Endodermal cell (in vitro differentiated cells): ENCODE data around the gene TLE2. TPM values are rescaled to one million over a fixed set of nuclear protein-coding genes. Genes with fewer than 3 reads are reported as not detected.

Source experiments
- DNase-seq: peaks from one replicate; pipeline ENCODE4 v3.0.0-alpha.2; 2017
- H3K27ac ChIP-seq: 2 replicates; pipeline ENCODE4 v1.5.1; 2013; ENCODE audit warnings: mild to moderate bottlenecking, low read depth, low read length, moderate library complexity
- H3K27me3 ChIP-seq: 2 replicates; pipeline ENCODE4 v1.6.1; 2013; ENCODE audit warnings: mild to moderate bottlenecking, low read length, moderate library complexity; ENCODE audit not compliant: insufficient read depth, control insufficient read depth, poor library complexity, severe bottlenecking
- H3K36me3 ChIP-seq: 2 replicates; pipeline ENCODE4 v1.7.0; 2013; ENCODE audit warnings: mild to moderate bottlenecking, low read length, moderate library complexity; ENCODE audit not compliant: control insufficient read depth, insufficient read depth
- H3K4me1 ChIP-seq: one replicate; pipeline ENCODE4 v1.7.0; 2013; ENCODE audit warnings: low read length; ENCODE audit not compliant: control insufficient read depth, insufficient read depth
- H3K4me3 ChIP-seq: 2 replicates; pipeline ENCODE4 v1.5.1; 2013; ENCODE audit warnings: mild to moderate bottlenecking, low read length, moderate library complexity
- H3K9ac ChIP-seq: 2 replicates; pipeline ENCODE4 v1.6.1; 2013; ENCODE audit warnings: mild to moderate bottlenecking, low read length, moderate library complexity; ENCODE audit not compliant: poor library complexity, severe bottlenecking; ENCODE audit errors: extremely low read depth
- H3K9me3 ChIP-seq: 2 replicates; pipeline ENCODE4 v1.6.1; 2013; ENCODE audit warnings: mild to moderate bottlenecking, low read length, moderate library complexity; ENCODE audit not compliant: control insufficient read depth
- H3K27ac Mint-ChIP-seq: 2 replicates; pipeline ENCODE4 v1.8.0; 2020; ENCODE audit warnings: mixed read lengths
- H3K27me3 Mint-ChIP-seq: 2 replicates; pipeline ENCODE4 v1.8.0; 2021; ENCODE audit warnings: mild to moderate bottlenecking, mixed read lengths; ENCODE audit not compliant: insufficient read depth
- H3K36me3 Mint-ChIP-seq: 2 replicates; pipeline ENCODE4 v1.8.0; 2020; ENCODE audit warnings: low read depth, mixed read lengths
- H3K4me1 Mint-ChIP-seq: 2 replicates; pipeline ENCODE4 v1.8.0; 2020; ENCODE audit warnings: mixed read lengths
- H3K4me3 Mint-ChIP-seq: 2 replicates; pipeline ENCODE4 v1.8.0; 2020; ENCODE audit warnings: mild to moderate bottlenecking, moderate library complexity, mixed read lengths
- H3K9me3 Mint-ChIP-seq: 2 replicates; pipeline ENCODE4 v1.8.0; 2020; ENCODE audit warnings: mild to moderate bottlenecking, mixed read lengths
- CTCF ChIP-seq: fragments of 200-600 bp; sonication (generic); conservative IDR thresholded peaks from 2 replicates; pipeline ENCODE4 v1.5.0; 2021; ENCODE audit warnings: antibody characterized with exemption, mild to moderate bottlenecking
- WGBS, 2 experiments: methylation state at CpG; one replicate each; pipeline versions ENCODE4 v1.1.5 to v1.1.7; 2013; ENCODE audit warnings: missing lambda C conversion rate in 2 of 2, mixed read lengths in 1 of 2; ENCODE audit not compliant: insufficient coverage in 1 of 2, insufficient read length in 1 of 2; 5-methylcytosine and 5-hydroxymethylcytosine counted together
- total RNA-seq, 2 donors: library from RNA; stranded (reverse); fragmentation: NEBNext Ultra II Directional in 1 of 2; extraction: Animal tissue kit (Norgen Biotek cat#: 25700) in 1 of 2; gene quantifications; 2 replicates in 1 of 2; 3 replicates in 1 of 2; pipeline ENCODE4 v1.2.1, GENCODE V29; 2021

TLE2 gene
- total RNA-seq, 2 donors from 2014 or later, result 75.0 to 80.3 TPM

GRCh38 chr19:3068071-3068470 is 39.0 kb upstream of the TLE2 start:
- peaks cover 5% of the 10 kb centered on the region for H3K4me1 Mint-ChIP-seq
- H3K27ac Mint-ChIP-seq, result no peak overlapping the region

GRCh38 chr19:3067563-3067962 is 38.5 kb upstream of the TLE2 start:
- H3K4me3 ChIP-seq, result no peak overlapping the region
- Mint-ChIP-seq H3K4me1 (peaks cover 7% of the 10 kb centered on the region), H3K9me3 (no peaks in the 10 kb centered on the region), H3K27ac (no peak overlapping the region), H3K27me3 (no peaks in the 10 kb centered on the region), H3K36me3 (no peaks in the 10 kb centered on the region), H3K4me3 (no peak overlapping the region)
- H3K27ac ChIP-seq, result no peak overlapping the region
- no peaks in the 10 kb centered on the region for H3K27me3 ChIP-seq
- WGBS, 2 experiments, result 90 to 94% methylated on average over 7 to 9 of the region's 9 CpGs
- H3K36me3 ChIP-seq, result no peaks in the 10 kb centered on the region
- H3K9ac ChIP-seq, result no peak overlapping the region
- no peak for TF ChIP-seq CTCF
- H3K9me3 ChIP-seq, result no peaks in the 10 kb centered on the region
- no peaks in the 10 kb centered on the region for H3K4me1 ChIP-seq
- DNase-seq, result no peak

More at GRCh38 chr19:3068071-3068470, 39.0 kb upstream of the TLE2 start:
- Histone ChIP-seq H3K9me3 (no peaks in the 10 kb centered on the region), H3K4me1 (no peaks in the 10 kb centered on the region), H3K27me3 (no peaks in the 10 kb centered on the region), H3K4me3 (no peak overlapping the region), H3K36me3 (no peaks in the 10 kb centered on the region), H3K27ac (no peak overlapping the region), H3K9ac (no peak overlapping the region)
- TF ChIP-seq CTCF, result no peak
- H3K36me3 Mint-ChIP-seq, result no peaks in the 10 kb centered on the region
- H3K4me3 Mint-ChIP-seq, result no peak overlapping the region
- 83 to 85% methylated on average over 15 to 21 of the region's 21 CpGs for WGBS, 2 experiments
- no peaks in the 10 kb centered on the region for H3K9me3 Mint-ChIP-seq
- DNase-seq, result no peak
- H3K27me3 Mint-ChIP-seq, result no peaks in the 10 kb centered on the region

GRCh38 chr19:3066482-3067049 is 37.5 kb upstream of the TLE2 start:
- no peaks in the 10 kb centered on the region for H3K27me3 Mint-ChIP-seq
- 93 to 94% methylated on average over 16 of the region's 16 CpGs for WGBS, 2 experiments
- no peak overlapping the region for H3K27ac Mint-ChIP-seq
- no peaks in the 10 kb centered on the region for H3K36me3 ChIP-seq
- no peaks in the 10 kb centered on the region for H3K27me3 ChIP-seq
- no peak for TF ChIP-seq CTCF
- no peak overlapping the region for H3K4me3 Mint-ChIP-seq
- H3K27ac ChIP-seq, result no peak overlapping the region
- no peaks in the 10 kb centered on the region for H3K4me1 ChIP-seq
- DNase-seq, result no peak
- no peaks in the 10 kb centered on the region for H3K9me3 Mint-ChIP-seq
- no peaks in the 10 kb centered on the region for H3K9me3 ChIP-seq
- H3K4me3 ChIP-seq, result no peak overlapping the region
- no peaks in the 10 kb centered on the region for H3K36me3 Mint-ChIP-seq
- H3K4me1 Mint-ChIP-seq, result peaks cover 7% of the 10 kb centered on the region
- H3K9ac ChIP-seq, result no peak overlapping the region
